Middle frontal gyrus (tissue), 1 donor: ENCODE data around the gene BMP8A.
"Not testable (repeated sequence)": the region's sequence is repeated elsewhere in the genome, so short reads cannot be mapped to it uniquely, and the experiment has no call there.

Source experiments
- DNase-seq: peaks from one replicate; pipeline ENCODE4 v3.0.0-alpha.2; 2015; ENCODE audit warnings: low spot score; ENCODE audit errors: extremely low spot score

The BMP8A gene

GRCh38 chr1:39526466-39527189 lies 35.2 kb downstream of the BMP8A start:
- no peak for DNase-seq

- DNase-seq: not testable (repeated sequence)
Measured at GRCh38 chr1:39527190-39527579, 35.7 kb downstream of the BMP8A start.

- no peak for DNase-seq
Measured at GRCh38 chr1:39528082-39528481, 36.6 kb downstream of the BMP8A start.

DNA sequence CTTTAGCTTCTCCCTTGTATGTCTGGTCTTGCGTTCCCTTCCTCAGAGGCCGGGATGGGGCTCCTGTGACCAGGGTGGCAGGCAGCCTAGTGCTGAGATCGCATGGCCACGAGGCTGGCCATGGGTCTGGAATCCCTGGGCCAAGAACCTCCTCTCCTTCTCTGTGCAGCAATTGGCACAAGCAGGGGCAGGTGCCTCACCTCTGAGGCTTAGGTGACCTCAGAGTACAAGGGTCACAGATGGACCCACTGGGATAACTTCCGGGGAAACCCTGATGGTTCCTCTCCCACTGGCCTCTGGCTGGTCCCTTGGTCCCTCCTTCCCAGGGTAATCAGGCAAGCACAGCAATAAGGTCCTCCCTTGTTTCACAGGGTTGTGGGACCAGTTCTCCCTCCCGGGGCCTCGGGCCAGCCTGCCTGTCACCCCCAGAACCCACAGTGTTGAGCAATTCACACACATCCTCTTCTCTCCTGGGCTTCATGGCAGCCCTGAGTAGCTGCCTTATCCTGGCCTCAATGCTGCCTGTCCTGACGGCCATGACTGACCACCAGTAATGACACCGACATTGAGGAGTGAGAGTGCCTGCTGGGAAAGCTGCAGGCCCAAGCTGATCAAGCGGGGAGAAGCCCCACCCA lies 38.6 kb downstream of the BMP8A start:
- DNase-seq: no peak

- no peak for DNase-seq
Measured at GRCh38 chr1:39531526-39531925, 40.1 kb downstream of the BMP8A start.

- DNase-seq: no peak
Measured at GRCh38 chr1:39533442-39533841, 42.0 kb downstream of the BMP8A start.

GRCh38 chr1:39538531-39539251 lies 47.3 kb downstream of the BMP8A start:
- DNase-seq: no peak

DNA sequence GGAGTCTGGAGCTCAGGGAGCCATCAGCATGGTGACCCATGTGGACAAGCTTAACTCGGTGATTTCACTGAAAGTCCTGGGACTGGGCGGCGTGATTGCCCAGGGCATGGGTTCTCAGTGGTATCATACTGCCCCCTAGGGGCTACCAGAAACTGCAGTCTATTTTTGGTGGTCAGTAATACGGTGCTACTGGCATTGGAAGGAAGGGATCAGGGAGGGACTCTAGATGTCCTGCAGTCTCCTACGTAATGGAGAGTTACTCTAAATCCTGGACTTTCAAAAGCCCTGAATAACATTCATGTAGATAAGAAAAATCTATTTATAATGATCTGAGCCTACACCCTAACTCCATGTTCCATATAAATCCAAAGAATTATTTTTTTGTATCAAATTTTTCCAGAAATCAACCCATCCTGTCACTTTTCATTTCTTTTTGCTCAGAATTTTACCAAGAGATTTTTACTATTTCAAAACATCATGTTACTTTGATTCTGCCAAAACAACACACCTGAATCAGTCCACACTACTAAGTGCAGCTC lies 47.9 kb downstream of the BMP8A start:
- DNase-seq: peak; percentile 31

DNA sequence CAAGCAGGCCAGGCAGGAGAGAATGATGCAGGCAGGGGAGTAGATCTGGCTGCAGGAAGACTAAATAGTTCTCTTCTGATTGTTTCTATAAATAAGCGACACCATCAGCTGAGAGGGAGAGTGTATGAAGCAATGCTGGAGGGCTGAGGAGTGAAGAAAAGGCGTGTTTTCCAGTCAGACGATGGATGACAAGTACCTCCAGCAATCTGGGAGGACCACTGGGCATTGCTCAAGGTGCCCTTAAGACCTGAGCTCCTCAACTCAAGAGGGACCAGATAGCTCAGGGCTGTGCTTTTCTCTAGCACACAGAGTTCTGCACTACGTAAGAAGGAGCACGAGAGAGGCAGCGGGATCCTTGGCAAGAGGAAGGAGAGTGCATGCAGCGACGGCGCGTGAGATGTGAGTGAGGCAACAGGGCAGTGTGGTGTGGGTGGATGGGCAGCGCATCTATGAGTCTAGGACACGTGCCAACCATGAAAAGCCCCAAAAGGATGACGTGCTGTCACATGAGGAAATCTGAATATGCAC lies 49.1 kb downstream of the BMP8A start:
- peak; percentile 40 for DNase-seq

DNA sequence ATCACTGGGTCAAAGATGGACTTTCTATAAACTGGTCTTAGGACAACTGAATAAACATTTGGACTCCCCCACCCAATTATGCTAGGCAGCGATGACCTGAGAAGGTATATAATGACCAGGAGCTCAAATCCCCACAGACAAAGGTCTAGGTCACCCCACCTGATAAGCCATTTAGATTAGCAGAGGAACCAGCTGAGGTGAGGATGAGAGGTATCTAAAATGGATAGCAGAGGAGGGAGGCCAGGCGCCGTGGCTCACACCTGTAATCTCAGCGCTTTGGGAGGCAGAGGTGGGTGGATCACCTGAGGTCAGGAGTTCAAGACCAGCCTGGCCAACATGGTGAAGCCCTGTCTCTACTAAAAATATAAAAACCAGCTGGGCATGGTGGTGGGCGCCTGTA lies 51.5 kb downstream of the BMP8A start:
- no peak for DNase-seq

DNA sequence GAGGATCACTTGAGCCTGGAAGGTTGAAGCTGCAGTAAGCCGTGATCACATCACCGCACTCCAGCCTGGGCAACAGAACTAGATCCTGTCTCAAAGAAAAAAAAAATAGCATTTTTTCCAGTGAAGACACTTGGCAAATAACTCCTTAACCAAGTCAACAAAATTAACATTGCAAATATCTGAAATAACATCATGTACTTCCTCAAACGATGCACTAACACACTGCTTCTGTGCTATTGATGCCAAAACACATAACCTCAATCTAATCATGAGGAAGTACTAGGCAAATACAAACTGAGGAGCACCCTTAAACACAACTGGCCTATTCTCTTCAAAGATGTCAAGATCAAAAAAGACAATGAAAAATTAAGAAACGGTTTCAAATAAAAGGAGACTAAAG lies 52.9 kb downstream of the BMP8A start:
- no peak for DNase-seq

GRCh38 chr1:39545531-39545930 lies 54.1 kb downstream of the BMP8A start:
- DNase-seq: no peak

- DNase-seq: no peak
Measured at GRCh38 chr1:39554277-39554676, 62.8 kb downstream of the BMP8A start.

GRCh38 chr1:39561279-39561678 lies 69.8 kb downstream of the BMP8A start:
- no peak for DNase-seq

DNA sequence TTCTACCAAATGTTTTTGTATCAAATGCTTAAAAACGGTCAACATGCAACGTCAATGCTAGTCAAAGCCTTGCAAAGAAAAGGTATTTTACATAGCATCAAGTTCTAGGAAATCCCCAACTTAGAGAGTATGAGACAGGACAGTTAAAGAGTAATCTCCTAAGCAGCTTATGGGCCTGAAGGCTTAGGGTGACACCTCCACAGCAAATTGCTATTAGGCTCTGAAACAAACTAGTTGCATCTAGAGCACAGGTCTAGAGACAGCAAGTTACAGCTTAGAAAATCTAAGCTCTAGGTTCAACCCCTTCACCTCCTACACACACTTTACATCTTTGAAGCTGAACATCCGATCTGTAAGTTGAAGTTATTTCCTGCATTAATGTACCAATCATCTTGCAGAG lies 71.5 kb downstream of the BMP8A start:
- DNase-seq: no peak

GRCh38 chr1:39563669-39564068 lies 72.2 kb downstream of the BMP8A start:
- DNase-seq: no peak

DNA sequence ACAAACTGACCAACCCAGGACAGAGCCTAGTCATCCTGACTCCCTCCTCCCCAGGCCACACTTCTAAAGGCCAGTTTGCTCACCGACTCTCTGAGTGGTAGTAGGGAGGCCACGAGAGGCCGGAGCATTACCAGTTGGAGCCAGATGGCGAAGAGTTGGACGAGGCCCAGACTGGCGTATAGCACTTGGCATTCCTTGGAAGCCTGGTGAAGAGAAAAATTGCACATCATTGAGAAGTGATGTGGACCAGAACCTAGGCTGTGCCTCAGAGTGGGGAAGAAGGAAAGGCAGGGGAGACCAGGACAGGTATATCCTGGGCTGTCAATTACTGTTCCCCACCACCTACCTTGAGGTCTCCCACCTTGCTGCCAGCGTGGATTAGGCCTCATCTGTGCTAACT lies 72.9 kb downstream of the BMP8A start:
- DNase-seq: no peak

- DNase-seq: no peak
Measured at GRCh38 chr1:39564941-39565340, 73.5 kb downstream of the BMP8A start.

- no peak for DNase-seq
Measured at GRCh38 chr1:39566441-39567137, 75.2 kb downstream of the BMP8A start.

GRCh38 chr1:39567302-39567701 lies 75.9 kb downstream of the BMP8A start:
- DNase-seq: no peak

DNA sequence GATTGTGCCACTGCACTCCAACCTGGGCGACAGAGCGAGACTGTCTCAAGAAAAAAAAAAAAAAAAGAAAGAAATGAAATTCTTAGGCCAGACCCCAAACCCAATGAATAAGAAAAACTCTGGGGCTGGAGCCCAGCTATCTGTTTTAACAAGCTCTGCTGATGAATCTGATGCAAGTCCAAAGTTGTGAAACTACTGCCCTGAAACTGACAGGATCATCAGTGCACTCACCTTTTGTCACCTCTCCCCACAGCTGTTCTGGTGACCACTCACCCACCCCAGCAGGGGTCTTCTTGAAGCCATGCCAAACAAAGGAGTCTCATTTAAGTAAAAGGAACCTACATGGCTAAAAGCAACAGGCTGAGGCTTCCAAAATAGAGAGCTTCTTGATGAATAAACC lies 76.8 kb downstream of the BMP8A start:
- DNase-seq: no peak
